Fibroblast of mammary gland (primary cell): Measurements from ENCODE around the gene TAF1B.
A peak's percentile ranks its signal among the peaks of the same experiment; 100 is the strongest.

Experiments used
- DNase-seq: peaks from one replicate; pipeline ENCODE4 v3.0.0-alpha.2; 2010; ENCODE audit warnings: low read depth
- H3K4me3 ChIP-seq: 2 replicates; pipeline ENCODE4 v1.5.1; 2011; ENCODE audit warnings: low read depth, mild to moderate bottlenecking, low read length, moderate library complexity; ENCODE audit not compliant: control insufficient read depth
- CTCF ChIP-seq: conservative IDR thresholded peaks from 2 replicates; pipeline ENCODE4 v1.5.1; 2011; ENCODE audit warnings: low read depth, low read length, inconsistent platforms; ENCODE audit not compliant: control insufficient read depth, insufficient read depth

TAF1B gene

GRCh38 chr2:9937258-9937657 is 94.0 kb downstream of the TAF1B start:
- no peak overlapping the region for H3K4me3 ChIP-seq
- no peak for TF ChIP-seq CTCF
- no peak for DNase-seq

- no peak overlapping the region for H3K4me3 ChIP-seq
- no peak for TF ChIP-seq CTCF
- DNase-seq = no peak
These were observed 94.7 kb downstream of the TAF1B start for GRCh38 chr2:9937968-9938367.

- H3K4me3 ChIP-seq = no peak overlapping the region
- DNase-seq = no peak
- TF ChIP-seq CTCF = no peak
These were observed 96.6 kb downstream of the TAF1B start for GRCh38 chr2:9939587-9940485.

GRCh38 chr2:9941196-9941995 is 98.1 kb downstream of the TAF1B start:
- no peak for TF ChIP-seq CTCF
- peak; percentile 61 for DNase-seq
- H3K4me3 ChIP-seq = no peak overlapping the region

GRCh38 chr2:9941996-9942390 is 98.7 kb downstream of the TAF1B start:
- H3K4me3 ChIP-seq = no peak overlapping the region
- DNase-seq = no peak
- no peak for TF ChIP-seq CTCF

GRCh38 chr2:9944330-9944758 is 101.1 kb downstream of the TAF1B start:
- TF ChIP-seq CTCF = no peak
- no peak for DNase-seq
- H3K4me3 ChIP-seq = no peak overlapping the region
